Raji (cell line): ENCODE measurements around the gene FERMT3.
A peak's percentile ranks its signal among the peaks of the same experiment; 100 is the strongest.

Source experiments
- POLR2A ChIP-seq: IDR thresholded peaks from 2 replicates; pipeline ENCODE4 v1.6.1; 2011; ENCODE audit warnings: low read depth, low read length, control low read depth; ENCODE audit not compliant: insufficient read depth

Gene FERMT3

GRCh38 chr11:64224151-64224890 is 17.8 kb downstream of the FERMT3 start:
- 0 out of 2 replicates have a peak, but pooled peaks have one; percentile 30 for TF ChIP-seq POLR2A

DNA sequence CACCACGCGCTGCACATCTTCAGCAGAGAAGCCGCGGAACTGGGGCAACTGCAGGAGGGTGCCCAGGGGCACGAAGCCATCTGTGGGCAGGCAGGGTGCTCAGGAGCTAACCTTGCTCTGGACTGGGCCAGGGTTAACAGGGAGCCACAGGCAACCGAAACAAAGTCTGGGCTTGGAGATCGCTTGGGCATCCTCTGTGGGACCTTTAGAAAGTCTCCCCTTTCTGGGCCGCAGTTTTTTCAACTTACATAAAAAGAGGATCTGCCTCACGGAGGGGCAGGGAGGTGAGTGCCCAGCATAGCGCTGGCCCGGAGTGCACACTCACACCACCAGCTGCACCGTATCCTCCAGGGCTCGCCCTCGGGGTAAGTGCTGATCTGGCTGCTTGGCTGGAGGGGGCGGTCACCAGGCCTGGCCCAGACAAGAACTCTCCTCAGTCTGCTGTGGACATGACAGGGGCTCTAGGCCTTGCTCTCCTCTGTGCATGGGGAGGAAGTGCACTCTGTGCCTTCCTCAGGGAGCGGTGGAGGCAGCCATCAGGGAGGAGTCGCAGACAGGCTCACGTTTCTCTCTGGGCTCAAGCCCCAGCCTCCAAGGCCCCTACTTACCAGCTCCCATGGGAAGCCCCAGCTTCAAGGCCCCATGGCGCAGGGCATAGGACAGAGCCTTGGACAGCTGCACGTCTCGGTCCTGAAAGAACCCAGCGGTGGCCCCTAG is 18.5 kb downstream of the FERMT3 start:
- no peak for TF ChIP-seq POLR2A

DNA sequence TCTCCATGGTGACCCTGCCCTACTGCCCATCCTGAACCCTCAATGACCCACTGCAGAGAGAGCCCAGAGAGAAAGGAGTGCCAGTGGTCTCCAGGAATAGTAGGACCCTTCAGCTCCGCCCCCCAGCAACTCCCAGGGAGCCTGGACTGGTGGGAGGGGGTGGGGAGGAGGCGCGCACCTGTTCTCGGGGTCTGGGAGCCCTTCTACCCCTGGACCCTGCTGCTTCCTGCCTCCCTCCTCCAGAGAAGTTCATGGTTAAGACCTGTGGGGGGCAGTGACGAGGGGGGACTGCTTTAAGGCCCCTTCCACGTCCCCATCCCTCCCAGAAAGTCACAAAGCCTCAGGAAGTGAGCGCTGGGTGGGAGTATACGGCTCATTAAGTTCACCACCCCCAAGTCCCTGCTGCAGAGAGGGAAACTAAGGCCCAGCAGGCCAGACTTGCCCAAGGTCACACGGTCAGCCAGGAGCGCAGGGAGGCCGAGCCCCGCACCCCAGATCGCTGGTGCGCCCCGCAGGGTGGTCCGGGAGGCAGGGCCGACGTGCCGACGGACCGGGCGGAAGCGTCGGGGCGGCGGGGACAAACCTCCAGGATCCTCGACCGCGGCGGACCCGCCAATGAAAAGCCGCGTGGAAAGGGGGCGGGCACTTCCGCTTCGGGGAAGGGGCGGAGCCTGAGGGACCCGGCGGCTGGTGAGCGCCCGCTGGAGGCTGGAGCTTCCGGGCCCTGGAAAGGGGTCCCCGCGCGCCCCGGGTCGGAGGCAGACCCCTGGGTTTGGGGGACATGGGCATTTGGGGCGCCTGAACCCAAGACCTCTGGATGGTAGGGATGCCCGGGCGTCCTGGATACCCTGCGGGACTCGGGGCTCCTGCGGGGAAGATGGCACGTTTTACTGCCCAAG is 19.3 kb downstream of the FERMT3 start, which contains the start of the genes NUDT22 and TRPT1:
Gene NUDT22 (plus strand): TSS at position 667 of the 899 bp plus-strand sequence. CDS start 379 bp downstream, outside the sequence.
Gene TRPT1 (minus strand): TSS at position 579 of the 899 bp plus-strand sequence. CDS start 326 bp downstream, at position 253.
- TF ChIP-seq POLR2A = peak; percentile 76

GRCh38 chr11:64226507-64227051 is 20.1 kb downstream of the FERMT3 start:
- peak; percentile 67 for TF ChIP-seq POLR2A

DNA sequence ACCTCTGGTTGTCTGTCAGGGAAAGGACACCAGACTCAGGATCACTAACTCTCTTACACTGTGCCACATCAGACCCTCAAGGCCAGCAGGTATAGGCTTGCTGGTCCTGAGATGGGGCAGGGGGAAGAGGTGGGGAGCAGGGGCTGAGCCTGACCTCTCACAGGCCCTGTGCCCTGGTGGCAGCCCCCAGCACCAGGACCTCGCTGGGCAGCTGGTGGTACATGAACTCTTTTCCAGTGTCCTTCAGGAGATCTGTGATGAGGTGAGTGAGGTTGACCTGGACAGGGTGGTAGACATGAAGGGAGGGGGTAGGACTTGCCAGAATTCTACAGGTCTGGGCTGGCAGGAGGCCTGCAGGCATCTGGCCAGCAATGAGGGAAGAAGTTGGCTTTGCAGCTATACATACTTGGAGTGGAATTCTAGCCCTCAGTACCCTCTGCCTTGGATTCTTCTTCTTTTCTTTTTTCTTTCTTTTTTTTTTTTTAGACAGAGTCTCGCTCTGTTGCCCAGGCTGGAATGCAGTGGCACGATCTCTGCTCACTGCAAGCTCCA is 21.0 kb downstream of the FERMT3 start:
- TF ChIP-seq POLR2A = no peak

DNA sequence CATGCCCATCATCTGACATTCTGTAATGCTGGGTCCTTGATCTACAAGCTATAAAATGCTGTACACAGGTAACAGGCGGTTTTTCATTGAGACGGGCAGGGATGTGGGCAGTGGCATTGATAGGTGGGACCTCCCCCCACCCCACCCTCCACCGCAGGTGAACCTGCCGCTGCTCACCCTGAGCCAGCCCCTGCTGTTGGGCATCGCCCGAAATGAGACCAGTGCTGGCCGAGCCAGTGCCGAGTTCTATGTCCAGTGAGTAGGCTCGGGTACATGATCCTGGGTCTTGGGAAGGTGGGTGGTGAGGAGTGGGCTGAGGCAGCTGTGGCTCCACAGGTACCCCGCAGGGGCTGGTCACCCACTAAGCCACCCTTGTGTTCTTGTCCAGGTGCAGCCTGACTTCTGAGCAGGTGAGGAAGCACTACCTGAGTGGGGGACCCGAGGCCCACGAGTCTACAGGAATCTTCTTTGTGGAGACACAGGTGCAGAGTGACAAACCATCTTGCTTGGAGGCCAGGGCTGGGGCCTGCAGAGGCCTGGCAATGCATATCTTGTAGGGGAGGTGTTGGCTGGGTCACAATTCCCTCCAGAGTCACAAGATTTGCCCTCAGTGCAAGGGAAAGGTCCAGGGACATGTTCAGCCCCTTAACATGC is 22.7 kb downstream of the FERMT3 start:
- TF ChIP-seq POLR2A = 0 out of 2 replicates have a peak, but pooled peaks have one; percentile 18

- no peak for TF ChIP-seq POLR2A
Measured at GRCh38 chr11:64229744-64230170, 23.2 kb downstream of the FERMT3 start.

DNA sequence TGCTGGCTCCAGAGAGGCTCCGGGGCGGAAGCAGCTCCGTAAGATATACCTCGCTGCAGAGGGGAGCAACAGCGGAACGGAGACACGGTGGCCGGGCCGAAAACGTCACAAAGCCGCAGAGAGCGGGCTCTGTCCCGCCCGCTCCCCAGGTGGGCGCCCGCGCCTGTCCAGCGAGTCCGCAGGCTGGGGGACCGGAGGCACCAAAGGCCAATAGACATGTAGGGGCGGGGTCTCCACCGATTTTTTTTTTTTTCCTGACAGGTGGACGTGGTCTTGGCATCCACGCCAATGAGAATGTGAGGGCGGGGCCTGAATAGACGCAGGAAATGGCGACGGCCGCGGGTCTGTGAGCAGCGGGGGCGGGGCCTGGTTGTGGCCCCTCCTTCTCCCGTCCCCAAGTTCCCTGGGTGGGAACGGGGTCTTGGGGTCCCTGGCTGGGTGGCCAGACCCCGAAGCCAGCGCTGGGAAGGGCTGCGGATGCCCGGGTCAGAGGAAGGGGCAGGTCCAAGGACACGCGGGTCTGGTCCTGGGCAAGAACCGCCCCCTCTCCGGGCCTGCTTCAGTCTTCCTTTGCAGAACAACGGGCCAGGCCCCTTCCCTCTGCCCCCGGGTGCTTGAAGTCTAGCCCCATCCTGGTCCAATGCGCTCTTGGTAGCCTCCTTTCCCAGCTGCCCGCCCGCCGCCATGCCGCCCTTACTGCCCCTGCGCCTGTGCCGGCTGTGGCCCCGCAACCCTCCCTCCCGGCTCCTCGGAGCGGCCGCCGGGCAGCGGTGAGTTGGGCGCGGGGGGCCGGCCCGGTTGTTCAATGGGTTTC is 23.9 kb downstream of the FERMT3 start, which contains the start of gene DNAJC4:
Gene DNAJC4 (plus strand): TSS at position 378 of the 814 bp plus-strand sequence. CDS start 307 bp downstream, at position 685.
- peak; percentile 74 for TF ChIP-seq POLR2A

DNA sequence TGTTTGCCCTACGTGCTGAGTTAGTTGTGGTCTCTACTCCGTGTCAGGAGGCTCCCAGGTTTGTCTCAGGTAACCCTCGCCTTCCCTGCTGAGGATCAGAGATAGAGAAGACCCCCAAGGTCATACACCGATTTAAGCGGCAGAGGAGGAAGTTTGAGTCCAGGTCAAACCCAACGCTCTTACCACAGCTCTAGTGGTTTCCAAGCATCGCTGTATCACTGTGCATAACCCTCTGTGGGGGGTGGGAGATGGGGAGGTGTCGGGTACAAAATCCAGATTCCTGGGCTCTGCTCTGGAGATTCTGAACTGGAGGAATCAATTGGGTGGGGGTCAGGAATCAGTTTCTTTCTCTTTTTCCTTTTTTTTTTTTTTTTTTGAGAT is 24.5 kb downstream of the FERMT3 start:
- TF ChIP-seq POLR2A = no peak

DNA sequence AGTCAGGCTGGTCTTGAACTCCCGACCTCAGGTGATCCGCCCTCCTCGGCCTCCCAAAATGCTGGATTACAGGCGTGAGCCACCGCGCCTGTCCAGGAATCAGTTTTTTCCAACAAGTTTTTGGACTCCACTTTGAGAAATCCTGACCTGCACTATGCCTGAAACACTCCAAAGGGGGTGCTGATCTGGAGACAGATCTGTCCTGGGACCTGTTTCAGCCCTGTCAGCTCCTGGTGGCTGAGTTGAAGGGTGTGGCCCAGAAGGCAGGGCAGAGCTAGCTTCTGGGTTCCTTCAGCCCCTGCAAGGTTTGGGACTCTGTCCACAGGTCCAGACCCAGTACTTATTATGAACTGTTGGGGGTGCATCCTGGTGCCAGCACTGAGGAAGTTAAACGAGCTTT is 25.0 kb downstream of the FERMT3 start:
- no peak for TF ChIP-seq POLR2A

GRCh38 chr11:64232182-64232966 is 25.9 kb downstream of the FERMT3 start:
- TF ChIP-seq POLR2A = peak; percentile 37; the same call in 1 of the 2 replicates

- no peak for TF ChIP-seq POLR2A
Measured at GRCh38 chr11:64232967-64233315, 26.4 kb downstream of the FERMT3 start.
